Body of pancreas (tissue), 4 donors: ENCODE results near the gene CMSS1.

Experiments used
- POLR2A ChIP-seq, 3 donors: fragments of 450-650 bp; IDR thresholded peaks; one replicate each; pipeline ENCODE4 v1.6.1; 2016; ENCODE audit warnings: antibody characterized with exemption in 3 of 3, mild to moderate bottlenecking in 2 of 3
- TF ChIP-seq, protein P1 (sequence below), 7 experiments: fragments of 450-650 bp in 4 of 7; fragments of 200-600 bp in 3 of 7; sonication (generic) in 3 of 7; IDR thresholded peaks; one replicate each; pipeline ENCODE4 v1.5.1; 2016 to 2019; ENCODE audit warnings: antibody characterized with exemption in 7 of 7

- TF ChIP-seq, protein P1, sequence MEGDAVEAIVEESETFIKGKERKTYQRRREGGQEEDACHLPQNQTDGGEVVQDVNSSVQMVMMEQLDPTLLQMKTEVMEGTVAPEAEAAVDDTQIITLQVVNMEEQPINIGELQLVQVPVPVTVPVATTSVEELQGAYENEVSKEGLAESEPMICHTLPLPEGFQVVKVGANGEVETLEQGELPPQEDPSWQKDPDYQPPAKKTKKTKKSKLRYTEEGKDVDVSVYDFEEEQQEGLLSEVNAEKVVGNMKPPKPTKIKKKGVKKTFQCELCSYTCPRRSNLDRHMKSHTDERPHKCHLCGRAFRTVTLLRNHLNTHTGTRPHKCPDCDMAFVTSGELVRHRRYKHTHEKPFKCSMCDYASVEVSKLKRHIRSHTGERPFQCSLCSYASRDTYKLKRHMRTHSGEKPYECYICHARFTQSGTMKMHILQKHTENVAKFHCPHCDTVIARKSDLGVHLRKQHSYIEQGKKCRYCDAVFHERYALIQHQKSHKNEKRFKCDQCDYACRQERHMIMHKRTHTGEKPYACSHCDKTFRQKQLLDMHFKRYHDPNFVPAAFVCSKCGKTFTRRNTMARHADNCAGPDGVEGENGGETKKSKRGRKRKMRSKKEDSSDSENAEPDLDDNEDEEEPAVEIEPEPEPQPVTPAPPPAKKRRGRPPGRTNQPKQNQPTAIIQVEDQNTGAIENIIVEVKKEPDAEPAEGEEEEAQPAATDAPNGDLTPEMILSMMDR (IDR thresholded peaks at IDR 0.05) = no peak
- TF ChIP-seq POLR2A (IDR thresholded peaks at IDR 0.05) = no peak
Measured at GRCh38 chr3:99850608-99851007, 32.9 kb downstream of the CMSS1 start.
